NCI-H526 treated with DMSO at 0.1 percent for 48 hours (cell line): Measurements from ENCODE around the gene FBXL13.
A peak's percentile ranks its signal among the peaks of the same experiment; 100 is the strongest.
"Not testable (repeated sequence)": the region's sequence is repeated elsewhere in the genome, so short reads cannot be mapped to it uniquely, and the experiment has no call there.

ENCODE experiments used
- DNase-seq: peaks from one replicate; lab custom pipeline; 2025; lab: John Stamatoyannopoulos, UW

The FBXL13 gene

DNA sequence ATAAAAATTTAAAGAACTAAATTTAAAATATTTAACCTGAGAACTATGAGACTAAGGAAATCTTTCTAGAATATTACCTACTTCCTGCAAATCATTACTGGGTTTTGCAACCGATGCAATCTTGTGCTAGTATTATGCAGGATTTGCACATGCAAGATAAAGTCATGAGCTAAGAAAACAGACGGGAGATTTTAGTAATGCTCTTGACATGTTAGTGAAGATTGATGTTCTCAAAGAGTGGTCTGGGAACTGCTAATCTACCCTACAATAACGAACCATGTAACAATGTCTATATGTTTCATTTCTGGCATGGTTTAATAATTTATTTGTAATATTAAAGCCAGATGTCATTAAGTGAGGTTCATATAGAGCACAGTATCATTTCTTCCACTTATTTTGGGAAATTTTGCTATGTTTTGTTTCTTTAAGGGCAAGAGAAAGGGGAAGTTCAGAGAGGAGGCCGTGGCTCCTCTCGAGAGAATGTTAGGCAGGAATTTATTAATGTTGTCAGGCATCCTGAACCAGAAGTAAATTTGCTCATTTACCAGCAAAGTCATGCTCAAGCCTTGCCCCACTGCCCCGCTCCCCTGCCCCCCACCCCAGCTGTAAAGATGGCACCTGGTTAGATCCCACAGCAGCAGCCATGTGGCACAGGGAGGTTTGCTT, 139.0 kb downstream of the FBXL13 start:
- no peak for DNase-seq

DNA sequence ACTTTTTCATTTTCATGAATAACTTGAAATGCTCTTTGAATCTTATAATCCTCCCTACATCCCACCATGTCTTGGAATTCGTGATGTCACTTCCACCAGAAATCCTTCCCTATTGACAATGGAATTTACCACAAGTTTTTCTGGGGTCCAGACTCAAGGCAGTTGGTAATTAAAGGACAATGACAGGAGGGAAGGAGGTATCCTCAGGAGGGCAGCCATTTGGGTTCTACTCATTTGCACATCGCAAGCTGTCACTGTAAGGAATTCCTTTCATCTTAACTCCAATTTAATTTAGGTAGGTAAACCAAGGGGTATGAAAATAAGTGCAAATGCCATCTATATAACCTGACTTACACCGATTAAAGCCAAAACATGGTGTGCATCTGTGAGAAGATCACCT, 139.9 kb downstream of the FBXL13 start:
- no peak for DNase-seq

DNA sequence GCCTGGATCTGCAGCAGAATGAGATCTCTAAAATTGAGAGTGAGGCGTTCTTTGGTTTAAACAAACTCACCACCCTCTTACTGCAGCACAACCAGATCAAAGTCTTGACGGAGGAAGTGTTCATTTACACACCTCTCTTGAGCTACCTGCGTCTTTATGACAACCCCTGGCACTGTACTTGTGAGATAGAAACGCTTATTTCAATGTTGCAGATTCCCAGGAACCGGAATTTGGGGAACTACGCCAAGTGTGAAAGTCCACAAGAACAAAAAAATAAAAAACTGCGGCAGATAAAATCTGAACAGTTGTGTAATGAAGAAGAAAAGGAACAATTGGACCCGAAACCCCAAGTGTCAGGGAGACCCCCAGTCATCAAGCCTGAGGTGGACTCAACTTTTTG, 140.4 kb downstream of the FBXL13 start:
- no peak for DNase-seq

DNA sequence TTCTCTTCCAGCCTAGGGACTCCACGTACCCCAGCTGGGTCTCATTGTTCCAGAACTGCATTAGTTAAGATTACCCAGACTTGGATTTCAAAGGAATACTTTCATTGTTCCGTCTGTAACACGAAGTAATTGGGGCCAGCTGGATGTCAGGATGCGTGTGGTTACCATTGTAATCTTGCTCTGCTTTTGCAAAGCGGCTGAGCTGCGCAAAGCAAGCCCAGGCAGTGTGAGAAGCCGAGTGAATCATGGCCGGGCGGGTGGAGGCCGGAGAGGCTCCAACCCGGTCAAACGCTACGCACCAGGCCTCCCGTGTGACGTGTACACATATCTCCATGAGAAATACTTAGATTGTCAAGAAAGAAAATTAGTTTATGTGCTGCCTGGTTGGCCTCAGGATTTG, 140.8 kb downstream of the FBXL13 start:
- no peak for DNase-seq

DNA sequence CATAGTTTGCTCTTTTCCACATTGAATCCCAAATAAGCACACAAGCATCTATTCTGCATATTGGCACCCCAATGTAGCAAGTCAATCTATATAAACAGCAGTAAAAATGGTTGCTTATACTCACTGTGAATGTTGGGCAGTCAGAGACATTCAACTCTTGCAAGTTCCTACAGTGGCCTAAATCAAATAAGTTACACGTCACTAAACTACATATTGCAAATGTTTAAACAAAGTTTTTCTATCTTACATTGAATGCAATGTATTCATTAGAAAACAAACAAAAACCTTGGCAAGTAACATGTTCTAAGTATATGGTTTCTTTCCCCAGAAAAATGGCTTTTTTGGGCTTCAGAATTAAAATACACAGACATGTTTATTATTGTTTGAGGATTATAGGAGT, 142.8 kb downstream of the FBXL13 start:
- DNase-seq = no peak

DNA sequence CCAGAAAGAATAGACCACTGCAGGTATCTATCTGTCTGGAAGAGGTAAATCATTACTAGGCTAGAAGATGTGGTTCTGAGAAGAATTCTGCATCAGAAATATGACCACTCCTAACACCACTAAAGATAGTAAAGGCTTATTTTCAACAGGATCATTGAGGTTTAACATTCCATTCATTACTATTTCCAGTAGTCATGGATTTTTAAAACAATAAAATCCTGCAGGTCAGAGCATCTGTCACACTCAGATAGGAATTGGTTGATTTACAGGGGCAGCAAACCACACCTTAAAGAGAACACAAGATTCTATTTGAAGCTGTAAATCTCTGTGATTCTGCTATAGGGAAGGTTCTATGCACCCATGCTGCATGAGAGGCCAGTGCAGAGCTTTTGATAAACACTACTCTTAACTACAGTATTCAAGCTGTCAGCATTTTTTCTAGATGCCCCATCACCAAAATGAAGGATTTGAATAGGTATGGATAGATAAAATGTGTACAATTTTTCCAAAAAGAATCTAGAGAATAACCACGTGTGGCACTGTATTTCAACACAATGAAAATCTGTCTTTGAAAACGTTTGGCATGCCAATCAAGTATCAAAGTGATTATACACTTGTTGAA, 147.2 kb downstream of the FBXL13 start:
- no peak for DNase-seq

DNA sequence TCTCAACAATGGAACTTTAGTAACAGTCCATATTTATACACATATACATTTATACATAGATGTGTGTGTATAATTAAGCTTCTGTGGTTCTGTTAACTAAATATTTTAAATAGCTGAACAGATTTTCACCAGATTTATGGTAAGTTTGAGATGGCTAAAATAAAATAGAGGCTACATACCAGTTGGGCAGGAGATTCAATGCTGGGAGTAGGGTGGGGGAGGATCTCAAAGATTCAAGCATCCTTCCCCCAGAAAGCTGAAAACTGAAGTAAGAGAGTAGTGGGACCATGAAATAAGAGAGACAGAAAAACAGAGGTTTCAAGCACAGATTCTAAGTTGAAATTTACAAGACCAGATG, 147.8 kb downstream of the FBXL13 start:
- no peak for DNase-seq

DNA sequence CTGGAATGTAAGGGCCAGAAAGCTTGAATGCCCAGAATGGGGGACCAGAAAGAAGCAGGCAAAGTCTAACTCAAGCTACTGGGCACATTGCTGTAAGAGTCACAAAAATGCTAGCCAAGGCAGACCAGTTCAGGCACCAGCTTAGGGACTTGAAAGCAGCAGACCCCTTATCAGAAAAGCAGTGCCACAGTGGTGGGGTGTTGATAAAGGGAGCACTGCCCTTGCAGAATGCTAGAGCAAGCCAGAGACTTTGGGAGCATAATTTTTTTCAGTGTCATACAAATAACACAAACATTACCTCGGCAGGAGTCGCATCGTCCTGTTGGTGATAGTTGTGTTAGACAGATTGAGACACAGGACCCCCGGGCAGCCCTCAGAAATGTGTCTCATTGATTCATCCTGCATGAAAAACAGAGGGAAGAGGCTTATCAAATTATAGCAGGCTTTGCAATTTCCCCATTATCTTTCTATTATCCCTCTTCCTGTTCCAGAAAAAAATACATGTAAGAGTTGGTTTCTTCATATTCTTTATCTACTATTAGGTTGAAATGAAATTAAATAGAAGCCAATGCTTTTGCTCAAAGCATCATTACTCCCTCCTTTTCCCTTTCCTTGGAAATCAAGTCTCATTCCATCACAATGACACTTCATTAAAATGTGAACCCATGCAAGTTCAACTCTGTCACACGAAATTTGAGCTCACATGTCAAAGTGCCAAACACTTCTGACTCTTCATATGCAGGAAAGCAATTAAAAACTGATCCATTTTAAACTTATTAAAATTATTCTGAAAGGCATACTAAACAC, 148.4 kb downstream of the FBXL13 start:
- no peak for DNase-seq

DNA sequence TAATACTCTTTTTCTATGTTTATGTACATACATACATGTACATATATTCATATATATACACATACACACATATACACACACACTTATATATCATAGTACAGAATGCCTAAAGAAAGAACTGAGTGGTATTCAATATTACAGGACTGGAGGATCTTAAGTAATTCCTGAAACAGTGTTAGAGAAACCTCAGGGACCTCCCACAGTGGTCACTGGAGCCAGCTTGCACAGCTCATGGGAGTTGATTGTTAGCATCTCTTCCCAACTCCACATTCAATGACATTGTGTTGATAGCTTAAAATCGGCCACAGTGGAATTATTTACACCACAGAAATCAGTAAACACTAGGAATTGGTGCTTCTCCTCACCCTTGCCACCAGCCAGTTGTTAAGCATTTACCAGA, 155.8 kb downstream of the FBXL13 start:
- DNase-seq = no peak

DNA sequence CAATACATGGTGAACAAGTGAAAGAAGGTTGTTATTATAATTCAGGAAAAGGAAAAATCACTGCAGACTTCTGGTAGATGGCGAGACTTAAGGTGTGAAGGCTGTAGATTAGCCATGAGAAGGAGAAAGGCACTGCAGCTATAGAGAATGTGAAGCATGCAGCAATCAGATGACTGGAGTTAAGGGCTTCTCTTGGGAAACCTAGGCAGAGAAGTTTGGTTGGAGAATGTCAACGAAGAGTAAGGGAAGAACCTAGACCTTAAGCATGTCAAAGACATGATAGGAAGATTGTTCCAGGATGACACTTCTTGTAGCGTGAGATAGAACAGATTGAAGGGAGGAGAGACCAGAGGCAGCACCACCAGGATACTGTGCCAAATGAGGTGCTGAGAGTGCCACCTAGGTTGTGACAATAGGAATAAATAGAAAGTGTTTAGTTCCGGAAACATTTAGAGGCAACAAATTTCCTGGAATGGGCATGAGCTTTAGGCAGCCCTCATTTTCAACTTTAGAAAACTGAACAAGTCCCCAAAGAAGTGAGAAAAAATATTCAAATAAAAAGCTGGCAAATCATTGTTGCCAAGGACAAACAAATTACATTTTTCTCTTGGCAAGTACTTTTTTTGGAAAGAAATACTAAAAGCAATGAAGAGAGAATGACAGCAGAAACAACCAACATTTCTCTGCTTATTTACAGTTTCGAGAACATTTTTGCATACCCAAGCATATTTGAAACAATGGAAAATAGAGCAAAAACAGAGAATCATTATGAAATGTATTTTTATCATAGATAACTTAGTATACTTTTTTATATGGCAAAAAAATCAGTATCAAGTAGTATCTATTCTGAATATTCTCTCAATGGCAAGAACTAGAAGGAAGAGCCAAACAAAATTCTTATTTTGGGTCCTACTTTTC, 156.9 kb downstream of the FBXL13 start:
- DNase-seq = no peak

DNA sequence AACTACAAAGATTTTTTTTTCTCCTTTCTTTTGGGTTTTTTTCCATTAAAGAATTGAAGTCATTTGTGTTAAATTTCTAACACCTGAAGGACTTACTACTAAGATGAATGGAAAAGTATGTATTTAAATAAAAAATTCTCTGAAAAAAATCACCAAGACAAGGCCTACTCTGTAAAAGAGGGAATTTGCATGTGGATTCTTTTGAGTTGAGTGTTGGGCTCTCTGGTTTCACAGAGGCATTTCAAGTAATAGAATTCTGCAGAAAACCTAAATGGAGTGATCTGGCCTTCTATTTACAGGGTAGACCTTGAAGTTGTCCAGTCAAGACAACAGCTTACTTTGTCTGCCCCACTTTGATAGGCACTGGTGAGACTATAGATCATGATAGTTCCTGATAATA, 157.7 kb downstream of the FBXL13 start:
- no peak for DNase-seq

DNA sequence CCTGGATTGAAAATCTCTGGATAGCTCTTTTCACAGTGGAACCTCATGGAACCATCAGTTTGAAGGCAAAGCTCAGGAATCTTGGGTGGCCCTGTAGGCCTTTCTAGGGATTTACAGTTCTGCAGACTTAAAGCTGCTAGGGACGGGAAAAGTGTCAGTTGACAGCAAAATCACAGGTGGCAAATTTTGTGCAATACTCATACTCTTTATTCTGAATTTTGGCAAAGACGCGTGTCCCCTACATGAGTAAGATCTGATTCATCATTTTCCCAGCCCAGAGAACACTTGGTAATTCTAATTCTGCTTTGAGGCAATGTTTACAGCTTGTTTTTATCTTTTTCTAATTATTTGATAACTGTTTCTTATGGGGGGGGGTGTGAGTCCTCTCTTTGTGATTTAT, 158.2 kb downstream of the FBXL13 start:
- no peak for DNase-seq

DNA sequence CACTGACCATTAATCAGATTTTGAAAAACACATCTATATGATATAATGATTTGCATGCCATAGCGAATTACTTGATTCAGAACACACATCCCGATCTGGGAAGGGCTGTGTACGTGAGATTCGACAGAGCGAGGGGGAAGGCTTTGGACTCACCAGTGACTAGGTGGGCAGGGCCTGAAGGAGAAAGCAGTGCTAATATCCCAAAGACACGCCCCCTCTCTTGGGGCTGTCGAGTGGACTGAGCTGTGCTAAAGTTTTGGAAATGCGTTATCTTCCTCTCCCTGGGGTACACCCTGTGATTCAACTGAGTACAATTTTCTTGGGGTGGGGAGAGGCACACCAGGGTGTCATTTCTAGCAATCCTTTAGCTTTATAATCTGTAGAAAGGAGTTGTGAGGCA, 160.0 kb downstream of the FBXL13 start:
- no peak for DNase-seq

DNA sequence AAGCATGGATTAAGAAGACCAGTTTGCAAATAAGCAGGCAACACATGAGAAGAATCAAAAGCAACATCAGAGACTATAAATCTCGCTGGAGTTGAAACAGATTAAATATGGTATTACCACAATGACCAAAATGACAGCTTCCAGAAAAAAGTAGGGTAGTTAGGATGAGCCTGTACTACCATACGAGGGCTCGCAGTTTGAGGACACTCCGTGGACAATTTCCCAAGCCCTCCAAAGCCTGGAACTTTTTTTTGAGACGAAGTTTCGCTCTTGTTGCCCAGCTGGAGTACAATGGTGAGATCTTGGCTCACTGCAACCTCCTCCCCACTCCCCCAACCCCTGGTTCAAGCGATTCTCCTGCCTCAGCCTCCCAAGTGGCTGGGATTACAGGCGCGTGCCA, 160.8 kb downstream of the FBXL13 start:
- DNase-seq = no peak

DNA sequence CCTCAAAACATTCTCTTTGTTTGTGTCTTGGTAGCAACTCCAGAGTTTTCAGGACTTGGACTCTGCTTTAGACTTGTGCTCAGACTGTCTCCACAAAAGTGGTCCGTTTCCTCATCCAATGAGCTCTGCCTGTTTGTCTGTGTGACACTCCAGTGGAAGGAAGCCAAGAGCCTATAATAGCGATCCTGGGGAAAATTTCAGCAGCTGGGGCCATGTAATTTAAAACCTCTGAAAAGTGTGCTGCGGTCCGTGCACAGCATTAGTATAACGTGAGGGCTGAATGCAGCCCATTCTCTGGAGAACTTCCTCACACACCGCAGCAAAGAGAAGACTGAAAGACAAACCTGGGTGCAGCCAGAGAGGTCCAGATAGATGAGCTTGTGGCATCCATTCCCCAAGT, 161.9 kb downstream of the FBXL13 start, which contains the start of gene LRRC17:
Gene LRRC17 (plus strand): TSS at position 259 of the 400 bp plus-strand sequence. CDS start 20,914 bp downstream, outside the sequence.
- DNase-seq = peak; percentile 82

DNA sequence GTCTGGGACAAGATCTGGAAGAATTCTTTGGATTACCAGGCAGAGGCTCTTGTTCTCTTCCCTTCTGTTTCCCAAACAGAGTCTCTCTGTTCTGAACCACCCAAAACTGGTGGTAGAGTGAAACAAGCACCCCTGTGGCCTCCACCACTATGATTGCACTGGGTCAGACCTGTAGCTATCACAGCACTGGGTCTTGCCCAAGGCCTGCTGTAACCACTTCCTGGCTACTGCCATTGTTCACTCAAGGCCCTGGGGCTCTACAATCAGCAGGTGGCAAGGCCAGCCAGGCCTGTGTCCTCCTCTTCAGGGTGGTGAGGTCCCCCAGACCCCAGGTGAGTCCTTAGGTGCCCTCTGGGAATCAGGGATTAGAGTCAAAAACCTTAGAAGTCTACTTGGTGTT, 165.9 kb downstream of the FBXL13 start:
- DNase-seq = no peak

DNA sequence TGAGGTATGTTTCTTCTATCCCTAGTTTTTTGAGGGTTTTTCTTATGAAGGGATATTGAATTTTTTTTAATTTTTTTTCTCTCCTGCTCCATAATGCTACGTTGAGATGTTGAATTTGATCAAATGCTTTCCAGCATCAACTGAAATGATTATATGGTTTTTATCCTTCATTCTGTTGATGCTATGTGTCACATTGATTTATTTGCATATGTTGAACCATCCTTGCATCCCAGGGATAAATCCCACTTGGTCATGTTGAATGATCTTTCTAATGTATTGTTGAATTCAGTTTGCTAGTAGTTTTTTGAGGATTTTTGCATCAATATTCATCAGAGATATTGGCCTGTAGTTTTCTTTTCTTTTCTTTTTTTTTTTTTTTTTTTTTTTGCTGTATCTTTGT, 171.0 kb downstream of the FBXL13 start:
- DNase-seq = not testable (repeated sequence)

DNA sequence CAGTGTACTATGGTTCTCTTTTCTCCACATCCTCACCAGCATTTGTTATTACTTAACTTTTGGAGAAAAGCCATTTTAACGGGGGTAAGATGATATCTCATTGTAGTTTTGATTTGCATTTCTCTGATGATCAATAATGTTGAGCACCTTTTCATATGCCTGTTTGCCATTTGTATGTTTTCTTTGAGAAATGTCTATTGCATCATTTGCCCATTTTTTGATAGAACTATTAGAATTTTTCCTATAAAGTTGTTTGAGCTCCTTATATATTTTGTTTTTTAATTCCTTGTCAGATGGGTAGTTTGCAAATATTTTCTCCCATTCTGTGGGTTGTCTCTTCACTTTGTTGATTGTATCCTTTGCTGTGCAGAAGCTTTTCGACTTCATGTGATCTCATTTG, 172.5 kb downstream of the FBXL13 start:
- not testable (repeated sequence) for DNase-seq

DNA sequence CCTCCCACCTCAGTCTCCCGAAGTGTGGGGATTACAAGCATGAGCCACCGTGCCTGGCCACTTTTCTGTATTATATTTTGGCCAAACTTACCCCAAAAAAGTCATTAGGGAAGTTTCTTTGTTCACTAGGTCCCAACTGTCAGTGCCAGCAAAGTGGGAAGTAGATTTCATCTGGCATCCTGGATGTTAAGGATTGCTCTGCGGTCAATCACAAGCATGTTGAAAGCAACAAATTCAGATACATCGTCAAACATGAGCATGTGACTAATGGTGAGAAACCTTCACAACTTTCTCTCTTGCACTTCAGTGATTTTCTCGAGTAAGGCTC, 176.1 kb downstream of the FBXL13 start:
- DNase-seq = no peak

DNA sequence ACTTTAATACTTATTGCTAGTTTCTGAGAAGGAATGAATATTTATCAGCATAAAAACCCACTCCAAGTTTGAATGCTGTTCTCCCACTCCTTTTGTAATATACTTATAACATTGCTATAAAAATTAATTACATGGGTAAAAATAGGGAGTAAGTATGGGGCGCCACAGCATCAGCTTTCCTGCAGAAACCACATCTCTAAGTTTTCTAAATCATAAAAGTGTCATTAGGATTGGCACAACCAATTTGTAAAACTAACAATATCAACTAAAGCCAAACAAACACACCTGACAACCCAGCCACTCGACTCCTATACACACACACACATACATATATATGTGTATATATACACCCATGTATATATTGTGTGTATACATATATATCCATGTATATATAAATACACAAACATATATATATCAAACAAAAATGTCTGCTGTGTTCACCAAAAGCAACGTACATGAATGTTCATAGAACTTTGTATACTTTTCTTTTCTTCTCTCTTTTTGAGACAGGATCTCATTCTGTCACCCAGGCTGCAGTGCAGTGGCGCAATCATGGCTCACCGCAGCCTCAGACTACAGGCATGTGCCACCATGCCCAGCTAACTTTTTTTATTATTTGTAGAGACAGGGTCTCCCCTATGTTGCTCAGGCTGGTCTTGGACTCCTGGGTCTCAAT, 176.6 kb downstream of the FBXL13 start:
- no peak for DNase-seq

DNA sequence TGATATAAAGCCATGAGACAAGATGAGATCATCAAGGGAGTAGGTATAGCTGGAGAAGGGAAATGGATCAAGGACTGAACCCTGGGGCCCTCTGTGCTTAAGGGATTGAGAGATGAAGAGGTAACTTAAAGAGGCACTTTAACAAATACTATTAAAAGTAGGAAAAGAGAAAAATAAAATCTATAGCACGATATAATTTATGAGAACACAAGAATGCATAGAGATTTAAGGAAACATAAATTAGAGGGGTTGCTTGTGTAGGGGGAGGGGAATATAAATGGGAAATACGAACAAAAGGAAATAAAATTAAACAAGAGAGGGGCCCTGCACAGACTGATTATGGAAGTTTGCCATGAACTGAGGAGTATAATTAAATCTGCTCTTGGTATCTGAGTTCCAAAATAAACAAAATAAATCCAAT, 177.4 kb downstream of the FBXL13 start:
- no peak for DNase-seq

DNA sequence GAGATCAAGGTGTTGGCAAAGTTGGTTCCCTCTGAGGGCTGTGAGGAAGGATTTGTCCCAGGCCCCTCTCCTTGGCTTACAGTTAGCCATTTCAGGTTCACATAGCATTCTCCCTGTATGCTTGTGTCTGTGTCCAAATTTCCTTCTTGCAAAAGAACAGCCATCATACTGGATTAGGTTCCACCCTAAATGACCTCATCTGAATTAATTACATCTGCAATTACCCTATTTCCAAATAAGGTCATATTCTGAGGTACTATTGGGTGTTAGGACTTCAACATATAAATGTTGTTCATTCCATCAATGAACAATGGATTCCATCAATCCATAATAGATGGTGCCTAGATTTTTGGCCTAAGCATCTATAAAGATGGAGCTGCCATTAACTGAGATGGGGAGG, 178.0 kb downstream of the FBXL13 start:
- no peak for DNase-seq
